ENCODE data around the gene HSPB1. TPM values are rescaled to one million over a fixed set of nuclear protein-coding genes. Genes with fewer than 3 reads are reported as not detected.
A peak's percentile ranks its signal among the peaks of the same experiment; 100 is the strongest.

The HSPB1 gene
- total and polyA plus RNA-seq, 7 experiments from 2014 or later: 26.3 to 93.5 (median 40.6) TPM

DNA sequence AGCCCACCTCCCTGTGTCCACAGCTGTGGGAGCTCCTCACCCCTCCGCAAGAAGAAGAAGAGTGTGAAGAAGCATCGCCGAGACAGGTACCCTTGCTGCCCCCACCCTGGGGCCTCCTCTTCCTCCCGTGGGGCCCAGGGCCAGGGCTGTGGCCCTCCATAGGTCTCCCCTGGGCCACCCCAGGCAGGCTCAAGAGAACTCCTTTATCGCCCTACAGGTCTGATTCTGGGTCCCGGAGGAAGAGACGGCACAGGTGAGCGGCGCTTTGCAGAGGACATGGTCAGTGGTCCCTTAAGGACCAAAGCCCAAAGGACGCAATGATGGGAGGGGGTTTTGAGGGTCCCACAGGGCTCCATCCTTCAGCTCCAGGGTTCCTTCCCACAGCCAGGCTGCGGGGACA lies 41.1 kb upstream of the HSPB1 start:
- no peak for ATAC-seq
- peaks cover 0 to 12% (median 0%) of the 10 kb centered on the region in 7 donors for H3K4me1 Mint-ChIP-seq
- peaks cover 0 to 2% (median 0%) of the 10 kb centered on the region in 11 donors for H3K9me3 Mint-ChIP-seq
- intact Hi-C loops (cut with micrococcal nuclease): loop anchor here in 1 of 2 donors (10.0 kb wide), 1 partner anchor 387 kb away; the partner anchor contains the start of gene RHBDD2
- H3K36me3 ChIP-seq (ENCODE audit: control insufficient read depth in 2 of 3, insufficient read depth in 3 of 3, low read length in 3 of 3): no peaks in the 10 kb centered on the region
- no peak overlapping the region for H3K4me3 Mint-ChIP-seq
- H3K27ac Mint-ChIP-seq: no peak overlapping the region
- no peak overlapping the region for H3K4me3 ChIP-seq (ENCODE audit: low read length)
- DNase-seq: no peak
- CTCF ChIA-PET: interaction anchor here (0.6 kb wide), 2 partner anchors 53 to 58 kb away, joined by 3 to 6 read pairs; no protein-coding TSS in a partner anchor
- H3K27me3 ChIP-seq (ENCODE audit: control insufficient read depth in 2 of 2, insufficient read depth in 2 of 2, low read length in 2 of 2): no peaks in the 10 kb centered on the region
- peaks cover 26 to 47% (median 29%) of the 10 kb centered on the region in 5 donors for H3K27me3 Mint-ChIP-seq
- POLR2A ChIA-PET: no interaction called here
- H3K36me3 Mint-ChIP-seq: no peaks in the 10 kb centered on the region
- H3K27ac ChIP-seq (ENCODE audit: low read depth, low read length): no peak overlapping the region
- no peaks in the 10 kb centered on the region for H3K4me1 ChIP-seq (ENCODE audit: control insufficient read depth in 2 of 2, insufficient read depth in 2 of 2, low read length in 2 of 2)
- no peaks in the 10 kb centered on the region for H3K9me3 ChIP-seq (ENCODE audit: control insufficient read depth in 2 of 3, low read length in 3 of 3)

DNA sequence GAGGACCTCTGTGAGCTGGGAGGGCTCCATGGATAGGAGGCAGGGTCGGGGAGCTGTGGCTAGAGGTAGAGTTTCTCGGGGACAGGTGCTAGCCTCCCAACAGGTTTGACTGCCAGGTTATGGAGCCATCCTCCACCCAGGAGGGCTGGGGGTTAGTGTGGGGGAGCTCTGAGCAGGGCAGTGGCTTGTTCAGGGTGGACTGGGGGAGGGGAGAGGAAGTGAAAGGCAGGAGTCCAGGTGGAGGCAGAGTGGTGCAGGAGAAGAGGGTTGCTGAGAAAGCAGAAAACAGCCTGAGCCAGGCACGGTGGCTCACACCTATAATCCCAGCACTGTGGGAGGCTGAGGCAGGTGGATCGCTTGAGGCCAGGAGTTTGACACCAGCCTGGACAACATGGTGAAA lies 40.5 kb upstream of the HSPB1 start:
- H3K27me3 Mint-ChIP-seq: peaks cover 24 to 46% (median 32%) of the 10 kb centered on the region in 5 donors
- Histone ChIP-seq H3K9me3 (ENCODE audit: control insufficient read depth in 2 of 3, low read length in 3 of 3) (no peaks in the 10 kb centered on the region), H3K27ac (ENCODE audit: low read depth, low read length) (no peak overlapping the region), H3K27me3 (ENCODE audit: control insufficient read depth in 2 of 2, insufficient read depth in 2 of 2, low read length in 2 of 2) (peaks cover 0 to 3% of the 10 kb centered on the region in 2 donors), H3K4me3 (ENCODE audit: low read length) (no peak overlapping the region), H3K4me1 (ENCODE audit: control insufficient read depth in 2 of 2, insufficient read depth in 2 of 2, low read length in 2 of 2) (no peaks in the 10 kb centered on the region), H3K36me3 (ENCODE audit: control insufficient read depth in 2 of 3, insufficient read depth in 3 of 3, low read length in 3 of 3) (no peaks in the 10 kb centered on the region)
- H3K27ac Mint-ChIP-seq: no peak overlapping the region
- no peak overlapping the region for H3K4me3 Mint-ChIP-seq
- ATAC-seq: no peak
- peaks cover 0 to 2% (median 0%) of the 10 kb centered on the region in 11 donors for H3K9me3 Mint-ChIP-seq
- intact Hi-C loops (cut with micrococcal nuclease): loop anchor here in 1 of 2 donors (10.0 kb wide), 1 partner anchor 387 kb away; the partner anchor contains the start of gene RHBDD2
- no peak for DNase-seq
- no peaks in the 10 kb centered on the region for H3K36me3 Mint-ChIP-seq
- peaks cover 0 to 15% (median 0%) of the 10 kb centered on the region in 7 donors for H3K4me1 Mint-ChIP-seq
- ChIA-PET POLR2A (no interaction called here), CTCF (interaction anchor here (0.6 kb wide), 1 partner anchor 53 kb away, joined by 6 read pairs; no protein-coding TSS in a partner anchor)

DNA sequence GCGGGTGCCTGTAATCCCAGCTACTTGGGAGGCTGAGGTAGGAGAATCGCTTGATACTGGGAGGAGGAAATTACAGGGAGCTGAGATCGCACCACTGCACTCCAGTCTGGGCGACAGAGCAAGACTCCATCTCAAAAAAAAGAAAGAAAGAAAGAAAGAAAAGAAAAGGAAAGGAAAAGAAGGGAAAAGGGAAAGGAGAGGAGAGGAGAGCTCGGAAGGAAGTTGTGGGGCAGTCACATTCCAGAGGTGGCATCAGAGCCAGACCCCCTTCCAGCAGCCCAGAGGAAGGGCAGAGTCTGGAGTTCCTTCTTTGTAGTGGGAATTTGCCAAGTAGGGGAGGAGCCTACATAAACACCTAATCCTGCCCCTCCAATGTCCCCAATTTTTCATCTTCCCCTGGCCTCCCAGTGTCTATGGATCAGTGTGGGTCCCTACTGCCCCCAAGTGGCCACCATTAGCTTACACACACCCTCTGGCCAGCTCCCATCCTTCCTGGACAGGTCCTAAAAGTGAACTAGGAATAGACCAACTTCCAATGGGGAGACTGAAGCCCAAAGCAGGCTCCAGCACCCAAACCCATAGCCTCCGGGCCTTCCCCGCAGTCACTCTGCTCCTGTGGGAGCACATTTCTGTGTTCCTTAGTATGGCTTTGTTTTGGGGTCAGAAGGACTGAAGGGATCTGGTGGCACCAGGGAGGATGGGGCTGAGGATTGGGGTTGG lies 39.6 kb upstream of the HSPB1 start:
- intact Hi-C loops (cut with micrococcal nuclease): loop anchor here (1.0 to 10.0 kb wide), 2 partner anchors 85 to 388 kb away; partner anchors contain the start of gene RHBDD2 (in 1 of the 2)
- peaks cover 20 to 46% (median 32%) of the 10 kb centered on the region in 5 donors for H3K27me3 Mint-ChIP-seq
- H3K27me3 ChIP-seq (ENCODE audit: control insufficient read depth in 2 of 2, insufficient read depth in 2 of 2, low read length in 2 of 2): peaks cover 0 to 3% of the 10 kb centered on the region in 2 donors
- H3K9me3 ChIP-seq (ENCODE audit: control insufficient read depth in 2 of 3, low read length in 3 of 3): no peaks in the 10 kb centered on the region
- H3K4me3 ChIP-seq (ENCODE audit: low read length): no peak overlapping the region
- no peaks in the 10 kb centered on the region for H3K9me3 Mint-ChIP-seq
- DNase-seq (peak in 1 of 9 donors; percentile 18), ATAC-seq (peak; percentile 60)
- CTCF ChIA-PET: interaction anchor here (1.1 to 1.4 kb wide), 3 partner anchors 12 to 84 kb away, joined by 3 to 5 read pairs (median 3); no protein-coding TSS in a partner anchor
- peaks cover 0 to 18% (median 0%) of the 10 kb centered on the region in 7 donors for H3K4me1 Mint-ChIP-seq
- H3K36me3 ChIP-seq (ENCODE audit: control insufficient read depth in 2 of 3, insufficient read depth in 3 of 3, low read length in 3 of 3): no peaks in the 10 kb centered on the region
- no peak overlapping the region for H3K4me3 Mint-ChIP-seq
- peak overlapping the region in 1 of 9 donors; percentile 54 for H3K27ac Mint-ChIP-seq
- POLR2A ChIA-PET: no interaction called here
- no peaks in the 10 kb centered on the region for H3K4me1 ChIP-seq (ENCODE audit: control insufficient read depth in 2 of 2, insufficient read depth in 2 of 2, low read length in 2 of 2)
- H3K36me3 Mint-ChIP-seq: no peaks in the 10 kb centered on the region
- H3K27ac ChIP-seq (ENCODE audit: low read depth, low read length): no peak overlapping the region

DNA sequence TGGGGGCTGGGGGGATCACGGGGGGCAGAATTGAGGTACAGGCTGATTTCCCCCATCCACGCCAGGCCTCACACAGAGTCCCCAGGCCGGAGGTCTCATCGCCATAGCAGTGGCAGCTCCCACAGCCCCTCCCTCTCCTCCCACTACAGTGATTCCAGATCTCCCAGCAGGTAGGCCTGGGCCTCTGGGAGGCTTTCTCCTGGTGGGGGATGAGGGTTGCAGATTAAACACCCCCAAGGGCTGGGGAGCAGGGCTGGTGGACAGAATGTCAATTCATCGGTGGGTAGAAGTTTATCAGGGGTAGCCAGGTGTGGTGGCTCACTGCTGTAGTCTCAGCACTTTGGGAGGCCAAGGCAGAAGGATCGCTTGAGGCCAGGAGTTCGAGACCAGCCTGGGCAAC lies 37.2 kb upstream of the HSPB1 start:
- peaks cover 0 to 3% of the 10 kb centered on the region in 2 donors for H3K27me3 ChIP-seq (ENCODE audit: control insufficient read depth in 2 of 2, insufficient read depth in 2 of 2, low read length in 2 of 2)
- no peak for ATAC-seq
- H3K9me3 ChIP-seq (ENCODE audit: control insufficient read depth in 2 of 3, low read length in 3 of 3): no peaks in the 10 kb centered on the region
- H3K36me3 ChIP-seq (ENCODE audit: control insufficient read depth in 2 of 3, insufficient read depth in 3 of 3, low read length in 3 of 3): no peaks in the 10 kb centered on the region
- no peak overlapping the region for H3K4me3 Mint-ChIP-seq
- H3K27ac ChIP-seq (ENCODE audit: low read depth, low read length): no peak overlapping the region
- H3K4me3 ChIP-seq (ENCODE audit: low read length): no peak overlapping the region
- DNase-seq: no peak
- H3K4me1 Mint-ChIP-seq: peaks cover 0 to 17% (median 4%) of the 10 kb centered on the region in 7 donors
- intact Hi-C loops (cut with micrococcal nuclease): loop anchor here in 1 of 2 donors (10.0 kb wide), 1 partner anchor 390 kb away; the partner anchor contains the start of gene RHBDD2
- no peaks in the 10 kb centered on the region for H3K36me3 Mint-ChIP-seq
- POLR2A ChIA-PET: no interaction called here
- H3K27ac Mint-ChIP-seq: no peak overlapping the region
- no peaks in the 10 kb centered on the region for H3K4me1 ChIP-seq (ENCODE audit: control insufficient read depth in 2 of 2, insufficient read depth in 2 of 2, low read length in 2 of 2)
- peaks cover 17 to 47% (median 34%) of the 10 kb centered on the region in 5 donors for H3K27me3 Mint-ChIP-seq
- peaks cover 0 to 2% (median 0%) of the 10 kb centered on the region in 11 donors for H3K9me3 Mint-ChIP-seq
- CTCF ChIA-PET: no interaction called here

DNA sequence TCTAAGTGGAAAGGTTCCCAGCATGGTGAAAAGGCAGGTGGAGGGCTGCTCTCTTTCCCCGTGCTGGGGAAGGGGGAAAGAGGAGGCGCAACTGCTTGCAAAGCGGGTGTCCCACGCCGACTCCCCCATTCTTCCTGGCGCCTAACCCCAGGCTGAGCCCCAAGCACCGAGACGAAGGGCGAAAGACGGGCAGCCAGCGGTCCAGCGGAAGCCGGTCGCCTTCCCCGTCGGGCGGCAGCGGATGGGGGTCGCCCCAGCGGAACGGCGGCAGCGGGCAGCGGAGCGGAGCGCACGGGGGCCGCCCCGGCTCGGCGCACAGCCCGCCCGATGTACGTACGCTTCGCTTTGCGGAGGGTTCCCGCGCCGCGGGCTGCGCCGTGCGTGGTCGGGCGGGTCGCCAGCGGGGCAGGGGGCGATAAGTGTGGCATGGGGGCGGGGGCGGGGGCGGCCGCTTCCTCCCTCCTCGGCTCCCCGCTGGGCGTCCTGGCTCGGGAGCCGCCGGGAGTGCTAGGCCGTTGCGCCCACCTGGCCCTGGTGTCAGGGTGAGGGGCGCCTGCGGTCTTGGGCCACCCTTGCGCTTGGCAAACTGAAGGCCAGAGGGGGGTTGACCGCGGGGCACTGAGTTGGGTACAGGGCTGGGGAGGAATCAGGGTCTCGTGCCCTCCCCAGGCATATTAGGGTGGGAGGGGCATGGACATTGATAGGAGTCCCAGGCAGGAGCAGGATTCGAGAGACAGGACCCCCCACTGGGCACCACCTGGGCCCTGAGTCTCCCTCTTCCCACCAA lies 35.2 kb upstream of the HSPB1 start:
- no peak for ATAC-seq
- intact Hi-C loops (cut with micrococcal nuclease): loop anchor here in 1 of 2 donors (10.0 kb wide), 1 partner anchor 392 kb away; the partner anchor contains the start of gene RHBDD2
- no peak overlapping the region for H3K4me3 ChIP-seq (ENCODE audit: low read length)

DNA sequence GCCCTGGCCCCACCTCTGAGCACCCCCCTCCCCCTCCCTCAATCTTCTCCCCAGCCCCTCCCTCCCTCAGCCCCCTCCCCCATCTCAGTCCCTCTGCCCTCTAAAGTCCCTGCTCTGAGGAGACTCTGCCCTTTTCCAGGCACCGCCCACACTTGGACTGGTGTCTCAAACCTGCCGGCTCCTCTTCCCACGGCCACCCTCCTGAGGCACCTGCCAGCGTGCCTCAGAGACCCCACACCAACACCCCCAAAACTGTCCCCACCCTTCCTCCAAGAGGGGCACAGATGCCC lies 34.6 kb upstream of the HSPB1 start:
- no peak overlapping the region for H3K4me3 ChIP-seq (ENCODE audit: low read length)
- H3K27me3 ChIP-seq (ENCODE audit: control insufficient read depth in 2 of 2, insufficient read depth in 2 of 2, low read length in 2 of 2): peaks cover 0 to 3% of the 10 kb centered on the region in 2 donors
- ChIA-PET CTCF (no interaction called here), POLR2A (no interaction called here)
- Mint-ChIP-seq H3K4me3 (peak overlapping the region in 2 of 10 donors; percentile 62 to 66), H3K36me3 (no peaks in the 10 kb centered on the region), H3K9me3 (peaks cover 0 to 2% (median 0%) of the 10 kb centered on the region in 11 donors), H3K4me1 (peaks cover 0 to 16% (median 4%) of the 10 kb centered on the region in 7 donors), H3K27me3 (peaks cover 5 to 36% (median 26%) of the 10 kb centered on the region in 5 donors), H3K27ac (no peak overlapping the region)
- intact Hi-C loops (cut with micrococcal nuclease): loop anchor here in 1 of 2 donors (10.0 kb wide), 1 partner anchor 393 kb away; the partner anchor contains the start of gene RHBDD2
- no peaks in the 10 kb centered on the region for H3K9me3 ChIP-seq (ENCODE audit: control insufficient read depth in 2 of 3, low read length in 3 of 3)
- no peaks in the 10 kb centered on the region for H3K36me3 ChIP-seq (ENCODE audit: control insufficient read depth in 2 of 3, insufficient read depth in 3 of 3, low read length in 3 of 3)
- no peaks in the 10 kb centered on the region for H3K4me1 ChIP-seq (ENCODE audit: control insufficient read depth in 2 of 2, insufficient read depth in 2 of 2, low read length in 2 of 2)
- DNase-seq (no peak), ATAC-seq (no peak)
- H3K27ac ChIP-seq (ENCODE audit: low read depth, low read length): no peak overlapping the region

More for the DNA sequence above, 35.2 kb upstream of the HSPB1 start:
- peak overlapping the region in 6 of 10 donors; percentile 37 to 66 (median 54) for H3K4me3 Mint-ChIP-seq
- Histone ChIP-seq H3K27ac (ENCODE audit: low read depth, low read length) (no peak overlapping the region), H3K9me3 (ENCODE audit: control insufficient read depth in 2 of 3, low read length in 3 of 3) (no peaks in the 10 kb centered on the region), H3K36me3 (ENCODE audit: control insufficient read depth in 2 of 3, insufficient read depth in 3 of 3, low read length in 3 of 3) (no peaks in the 10 kb centered on the region), H3K27me3 (ENCODE audit: control insufficient read depth in 2 of 2, insufficient read depth in 2 of 2, low read length in 2 of 2) (peaks cover 0 to 3% of the 10 kb centered on the region in 2 donors), H3K4me1 (ENCODE audit: control insufficient read depth in 2 of 2, insufficient read depth in 2 of 2, low read length in 2 of 2) (no peaks in the 10 kb centered on the region)
- H3K9me3 Mint-ChIP-seq: peaks cover 0 to 2% (median 0%) of the 10 kb centered on the region in 11 donors
- no peak for DNase-seq
- H3K27me3 Mint-ChIP-seq: peaks cover 10 to 38% (median 30%) of the 10 kb centered on the region in 5 donors
- CTCF ChIA-PET: no interaction called here
- H3K27ac Mint-ChIP-seq: no peak overlapping the region
- H3K36me3 Mint-ChIP-seq: no peaks in the 10 kb centered on the region
- H3K4me1 Mint-ChIP-seq: peaks cover 0 to 14% (median 4%) of the 10 kb centered on the region in 7 donors
- POLR2A ChIA-PET: no interaction called here

Measured in naive thymus-derived CD4-positive, alpha-beta T cell (primary cell).